Smooth muscle cell (in vitro differentiated cells): ENCODE measurements around the gene FBXO31. TPM values are rescaled to one million over a fixed set of nuclear protein-coding genes. Genes with fewer than 3 reads are reported as not detected.

Experiments
- DNase-seq: peaks from one replicate; lab custom pipeline; 2025; ENCODE audit not compliant: unreplicated experiment; lab: John Stamatoyannopoulos, UW
- H2AFZ ChIP-seq: fragments of 200-600 bp; sonication (generic); 2 replicates; pipeline ENCODE4 v1.6.0; 2016; ENCODE audit warnings: antibody characterized with exemption, low read depth, mild to moderate bottlenecking
- H3F3A ChIP-seq: fragments of 200-600 bp; sonication (generic); 2 replicates; pipeline ENCODE4 v1.6.0; 2017; ENCODE audit warnings: antibody characterized with exemption, low read depth
- H3K27ac ChIP-seq: fragments of 200-600 bp; sonication (generic); 2 replicates; pipeline ENCODE4 v1.5.1; 2016; ENCODE audit warnings: low read depth, mild to moderate bottlenecking
- H3K27me3 ChIP-seq: fragments of 200-600 bp; sonication (generic); 2 replicates; pipeline ENCODE4 v1.6.1; 2016; ENCODE audit warnings: low read depth, mild to moderate bottlenecking
- H3K36me3 ChIP-seq: fragments of 200-600 bp; sonication (generic); 2 replicates; pipeline ENCODE4 v1.5.1; 2016; ENCODE audit warnings: low read depth
- H3K4me1 ChIP-seq: fragments of 200-600 bp; sonication (generic); 2 replicates; pipeline ENCODE4 v1.5.1; 2016; ENCODE audit warnings: low read depth
- H3K4me2 ChIP-seq: fragments of 200-600 bp; sonication (generic); 2 replicates; pipeline ENCODE4 v1.6.0; 2016; ENCODE audit warnings: mild to moderate bottlenecking
- H3K4me3 ChIP-seq: fragments of 200-600 bp; sonication (generic); 2 replicates; pipeline ENCODE4 v1.5.1; 2016; ENCODE audit warnings: mild to moderate bottlenecking
- H3K79me2 ChIP-seq: fragments of 200-600 bp; sonication (generic); 2 replicates; pipeline ENCODE4 v1.6.0; 2016; ENCODE audit warnings: low read depth, mild to moderate bottlenecking
- H3K9ac ChIP-seq: fragments of 200-600 bp; sonication (generic); 2 replicates; pipeline ENCODE4 v1.6.0; 2016; ENCODE audit warnings: low read depth
- H3K9me3 ChIP-seq: fragments of 200-600 bp; sonication (generic); replicated peaks from 2 replicates; pipeline ENCODE4 v1.5.1; 2016; ENCODE audit warnings: low read depth
- H4K20me1 ChIP-seq: fragments of 200-600 bp; sonication (generic); 2 replicates; pipeline ENCODE4 v1.6.0; 2016; ENCODE audit warnings: low read depth
- WGBS: methylation state at CpG from one replicate; pipeline ENCODE4 v1.1.7; 2016; ENCODE audit warnings: low lambda C conversion rate; 5-methylcytosine and 5-hydroxymethylcytosine counted together
- polyA plus RNA-seq: library from polyadenylated mRNA; unstranded; fragments of >200 nt; fragmentation: Nextera tagmentation; extraction: Ambion mirVana; gene quantifications from 2 replicates; pipeline ENCODE4 v1.2.1, GENCODE V29; 2016
- total RNA-seq: library from RNA; depleted of rRNA; stranded (reverse); fragments of >200 nt; gene quantifications from 2 replicates; pipeline ENCODE4 v1.2.3, GENCODE V29; 2014
- TF ChIP-seq, protein P1 (sequence below): fragments of 200-600 bp; sonication (generic); IDR thresholded peaks from 2 replicates; pipeline ENCODE4 v1.5.1; 2017; ENCODE audit warnings: borderline replicate concordance, mild to moderate bottlenecking, antibody characterized with exemption; ENCODE audit not compliant: insufficient read depth, poor library complexity, severe bottlenecking

The FBXO31 gene
- total and polyA plus RNA-seq, 2 experiments from 2014 or later = 13.9 to 25.6 TPM

DNA sequence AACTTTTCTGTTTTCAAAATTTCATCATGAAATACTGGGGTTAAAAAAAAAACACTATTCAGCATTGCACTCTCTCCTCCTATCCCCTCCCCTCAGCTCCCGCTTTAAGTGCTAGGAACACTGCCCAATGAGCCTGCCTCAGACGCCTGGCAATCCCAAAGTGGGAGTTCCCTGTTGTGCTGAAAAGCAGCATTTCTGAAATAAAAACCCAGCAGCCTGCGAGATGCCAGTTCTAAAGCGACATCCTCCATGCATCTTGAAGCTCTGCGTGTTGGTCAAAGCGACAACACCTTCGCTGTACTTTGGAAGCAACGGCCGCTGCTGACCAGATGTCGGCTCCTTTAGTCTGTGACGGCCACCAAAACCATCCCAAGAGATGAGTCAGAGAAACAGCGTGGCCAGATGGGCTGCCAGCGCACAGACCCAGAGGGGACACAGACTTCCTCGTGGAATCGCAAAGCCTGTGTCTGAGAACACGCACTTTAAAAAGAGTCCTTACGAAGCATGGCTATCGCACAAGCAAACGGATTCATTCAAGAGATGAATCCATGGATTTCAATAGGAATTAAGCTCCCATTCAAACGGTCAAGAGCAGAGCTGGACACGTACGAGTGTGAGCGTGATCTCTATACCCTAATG is 32.8 kb downstream of the FBXO31 start:
- H3K36me3 ChIP-seq = no peaks in the 10 kb centered on the region
- no peak overlapping the region for H3K9ac ChIP-seq
- WGBS = 32% methylated on average over 23 of the region's 23 CpGs
- H3K9me3 ChIP-seq = no peaks in the 10 kb centered on the region
- peak overlapping the region; percentile 60 for H3K27ac ChIP-seq
- H3K79me2 ChIP-seq = peaks cover 6% of the 10 kb centered on the region
- no peaks in the 10 kb centered on the region for H3K27me3 ChIP-seq
- peaks cover 3% of the 10 kb centered on the region for H3F3A ChIP-seq
- no peak overlapping the region for H3K4me3 ChIP-seq
- no peak overlapping the region for H2AFZ ChIP-seq
- peaks cover 8% of the 10 kb centered on the region for H3K4me1 ChIP-seq
- TF ChIP-seq, protein P1, sequence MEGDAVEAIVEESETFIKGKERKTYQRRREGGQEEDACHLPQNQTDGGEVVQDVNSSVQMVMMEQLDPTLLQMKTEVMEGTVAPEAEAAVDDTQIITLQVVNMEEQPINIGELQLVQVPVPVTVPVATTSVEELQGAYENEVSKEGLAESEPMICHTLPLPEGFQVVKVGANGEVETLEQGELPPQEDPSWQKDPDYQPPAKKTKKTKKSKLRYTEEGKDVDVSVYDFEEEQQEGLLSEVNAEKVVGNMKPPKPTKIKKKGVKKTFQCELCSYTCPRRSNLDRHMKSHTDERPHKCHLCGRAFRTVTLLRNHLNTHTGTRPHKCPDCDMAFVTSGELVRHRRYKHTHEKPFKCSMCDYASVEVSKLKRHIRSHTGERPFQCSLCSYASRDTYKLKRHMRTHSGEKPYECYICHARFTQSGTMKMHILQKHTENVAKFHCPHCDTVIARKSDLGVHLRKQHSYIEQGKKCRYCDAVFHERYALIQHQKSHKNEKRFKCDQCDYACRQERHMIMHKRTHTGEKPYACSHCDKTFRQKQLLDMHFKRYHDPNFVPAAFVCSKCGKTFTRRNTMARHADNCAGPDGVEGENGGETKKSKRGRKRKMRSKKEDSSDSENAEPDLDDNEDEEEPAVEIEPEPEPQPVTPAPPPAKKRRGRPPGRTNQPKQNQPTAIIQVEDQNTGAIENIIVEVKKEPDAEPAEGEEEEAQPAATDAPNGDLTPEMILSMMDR = no peak
- H3K4me2 ChIP-seq = peak overlapping the region; percentile 67
- peaks cover 94% of the 10 kb centered on the region for H4K20me1 ChIP-seq
- peak; percentile 13 for DNase-seq

DNA sequence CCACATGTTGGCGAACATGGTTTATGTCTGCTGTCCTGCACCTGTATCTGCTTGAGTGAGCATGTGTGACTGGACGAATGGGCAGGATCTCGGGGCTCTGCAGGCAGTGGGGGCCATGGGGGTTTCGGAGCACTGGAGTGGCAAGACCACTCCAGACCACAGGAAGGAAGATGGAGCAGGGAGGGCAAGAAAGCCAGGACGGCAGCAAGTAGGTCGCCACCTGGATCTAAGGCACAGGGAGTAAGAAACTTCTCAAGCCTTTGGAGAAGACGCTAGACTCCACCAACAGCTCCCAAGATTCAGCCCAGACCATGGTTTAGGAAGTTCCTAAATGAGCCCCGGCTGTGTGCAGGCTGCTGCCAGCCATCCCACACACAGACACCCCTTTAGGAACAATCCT is 33.5 kb downstream of the FBXO31 start:
- H3K9me3 ChIP-seq = no peaks in the 10 kb centered on the region
- peaks cover 3% of the 10 kb centered on the region for H3F3A ChIP-seq
- no peak overlapping the region for H3K4me3 ChIP-seq
- no peak overlapping the region for H3K27ac ChIP-seq
- no peaks in the 10 kb centered on the region for H3K27me3 ChIP-seq
- H3K9ac ChIP-seq = no peak overlapping the region
- H3K4me1 ChIP-seq = peaks cover 8% of the 10 kb centered on the region
- H3K36me3 ChIP-seq = no peaks in the 10 kb centered on the region
- H2AFZ ChIP-seq = no peak overlapping the region
- peaks cover 6% of the 10 kb centered on the region for H3K79me2 ChIP-seq
- DNase-seq = no peak
- 95% methylated on average over 8 of the region's 8 CpGs for WGBS
- peaks cover 93% of the 10 kb centered on the region for H4K20me1 ChIP-seq
- TF ChIP-seq, protein P1 = no peak
- H3K4me2 ChIP-seq = no peak overlapping the region

DNA sequence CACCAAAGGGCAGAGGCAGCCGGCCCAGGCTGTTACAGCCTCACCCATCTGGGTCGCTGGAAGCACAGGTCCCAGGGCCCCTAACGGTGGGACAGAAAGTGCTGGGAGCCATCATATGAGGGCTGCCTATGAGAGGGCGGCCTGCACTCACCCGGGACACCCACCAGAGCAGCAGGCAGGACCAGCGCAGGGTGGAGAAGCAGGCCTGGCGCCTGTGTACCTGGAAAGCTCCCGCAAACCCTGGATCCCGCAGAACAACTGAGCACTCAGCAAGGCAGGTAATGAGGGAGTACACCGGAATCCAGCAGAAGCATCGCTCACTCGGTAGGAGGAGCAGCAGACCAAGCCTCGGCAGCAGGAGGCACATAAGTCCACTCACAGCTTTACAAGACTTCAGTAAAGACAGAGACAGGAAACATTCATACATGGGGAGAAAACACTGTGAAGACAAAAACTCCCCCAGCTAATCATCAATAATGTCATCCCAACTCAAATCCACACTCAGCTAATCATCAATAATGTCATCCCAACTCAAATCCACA is 34.9 kb downstream of the FBXO31 start:
- Histone ChIP-seq H3K4me2 (no peak overlapping the region), H3F3A (peaks cover 3% of the 10 kb centered on the region), H2AFZ (no peak overlapping the region), H3K9ac (no peak overlapping the region), H3K27me3 (no peaks in the 10 kb centered on the region), H3K36me3 (no peaks in the 10 kb centered on the region), H4K20me1 (peaks cover 88% of the 10 kb centered on the region), H3K4me1 (peaks cover 8% of the 10 kb centered on the region), H3K4me3 (no peak overlapping the region), H3K9me3 (no peaks in the 10 kb centered on the region), H3K79me2 (peaks cover 6% of the 10 kb centered on the region), H3K27ac (no peak overlapping the region)
- TF ChIP-seq, protein P1 = no peak
- no peak for DNase-seq
- WGBS = 92% methylated on average over 13 of the region's 13 CpGs
